Calu3 (cell line): ENCODE data around the gene CFAP20DC. TPM values are rescaled to one million over a fixed set of nuclear protein-coding genes. Genes with fewer than 3 reads are reported as not detected.
"Not testable (repeated sequence)": the region's sequence is repeated elsewhere in the genome, so short reads cannot be mapped to it uniquely, and the experiment has no call there.

Experiments used
- BruUV-seq: library from RNA; stranded (reverse); fragments of 400-500 nt; replicated peaks from 2 replicates; lab custom pipeline; 2021; lab: Mats Ljungman, UMichigan
- CTCF ChIA-PET: fragments of 300-600 bp; sonication (Branson Sonifier 250); formaldehyde crosslinking; loops from one replicate; lab custom pipeline; 2022; ENCODE audit warnings: antibody characterized with exemption; lab: Charles Lee
- DNase-seq: peaks from one replicate; pipeline ENCODE4 v3.0.0; 2022
- H3K27ac Mint-ChIP-seq: one replicate; pipeline ENCODE4 v1.8.0; 2022; ENCODE audit warnings: mixed read lengths; ENCODE audit not compliant: unreplicated experiment
- H3K27me3 Mint-ChIP-seq: one replicate; pipeline ENCODE4 v1.8.0; 2022; ENCODE audit warnings: mixed read lengths; ENCODE audit not compliant: unreplicated experiment
- H3K36me3 Mint-ChIP-seq: one replicate; pipeline ENCODE4 v1.8.0; 2022; ENCODE audit warnings: mild to moderate bottlenecking, moderate library complexity, mixed read lengths; ENCODE audit not compliant: insufficient read depth, unreplicated experiment
- H3K4me1 Mint-ChIP-seq: one replicate; pipeline ENCODE4 v1.8.0; 2022; ENCODE audit warnings: mild to moderate bottlenecking, low read depth, mixed read lengths; ENCODE audit not compliant: unreplicated experiment
- H3K4me3 Mint-ChIP-seq: one replicate; pipeline ENCODE4 v1.8.0; 2022; ENCODE audit warnings: mild to moderate bottlenecking, low read depth, moderate library complexity, mixed read lengths; ENCODE audit not compliant: unreplicated experiment
- H3K9me3 Mint-ChIP-seq: one replicate; pipeline ENCODE4 v1.8.0; 2022; ENCODE audit warnings: low read depth, mixed read lengths; ENCODE audit not compliant: unreplicated experiment
- intact Hi-C: fragments of 100-400 bp; cut with micrococcal nuclease; formaldehyde crosslinking; loops from one replicate; pipeline ENCODE4 v1.10.0; 2022; ENCODE audit not compliant: unreplicated experiment
- total RNA-seq: library from RNA; stranded (reverse); gene quantifications from 2 replicates; pipeline ENCODE4 v1.2.3, GENCODE V29; 2022
- TF ChIP-seq, protein P1 (sequence below): fragments of 200-600 bp; IDR thresholded peaks from one replicate; pipeline ENCODE4 v1.8.0; 2022; ENCODE audit warnings: antibody characterized with exemption; ENCODE audit not compliant: unreplicated experiment

The CFAP20DC gene
- total RNA-seq, 1 experiment from 2014 or later, result 5.8 TPM

- Mint-ChIP-seq H3K4me3 (no peak overlapping the region), H3K36me3 (no peaks in the 10 kb centered on the region), H3K9me3 (no peaks in the 10 kb centered on the region), H3K27me3 (no peaks in the 10 kb centered on the region), H3K4me1 (no peaks in the 10 kb centered on the region), H3K27ac (no peak overlapping the region)
- no peak for DNase-seq
- no TSS peak for BruUV-seq
- intact Hi-C loops, result no loop called here
- CTCF ChIA-PET, result no interaction called here
- TF ChIP-seq, protein P1, sequence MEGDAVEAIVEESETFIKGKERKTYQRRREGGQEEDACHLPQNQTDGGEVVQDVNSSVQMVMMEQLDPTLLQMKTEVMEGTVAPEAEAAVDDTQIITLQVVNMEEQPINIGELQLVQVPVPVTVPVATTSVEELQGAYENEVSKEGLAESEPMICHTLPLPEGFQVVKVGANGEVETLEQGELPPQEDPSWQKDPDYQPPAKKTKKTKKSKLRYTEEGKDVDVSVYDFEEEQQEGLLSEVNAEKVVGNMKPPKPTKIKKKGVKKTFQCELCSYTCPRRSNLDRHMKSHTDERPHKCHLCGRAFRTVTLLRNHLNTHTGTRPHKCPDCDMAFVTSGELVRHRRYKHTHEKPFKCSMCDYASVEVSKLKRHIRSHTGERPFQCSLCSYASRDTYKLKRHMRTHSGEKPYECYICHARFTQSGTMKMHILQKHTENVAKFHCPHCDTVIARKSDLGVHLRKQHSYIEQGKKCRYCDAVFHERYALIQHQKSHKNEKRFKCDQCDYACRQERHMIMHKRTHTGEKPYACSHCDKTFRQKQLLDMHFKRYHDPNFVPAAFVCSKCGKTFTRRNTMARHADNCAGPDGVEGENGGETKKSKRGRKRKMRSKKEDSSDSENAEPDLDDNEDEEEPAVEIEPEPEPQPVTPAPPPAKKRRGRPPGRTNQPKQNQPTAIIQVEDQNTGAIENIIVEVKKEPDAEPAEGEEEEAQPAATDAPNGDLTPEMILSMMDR, result no peak
These were observed 201.0 kb downstream of the CFAP20DC start for GRCh38 chr3:58848826-58849225.

- H3K27ac Mint-ChIP-seq, intact Hi-C loops, H3K4me1 Mint-ChIP-seq, CTCF ChIA-PET, BruUV-seq, DNase-seq, H3K36me3 Mint-ChIP-seq, H3K4me3 Mint-ChIP-seq, H3K9me3 Mint-ChIP-seq, H3K27me3 Mint-ChIP-seq: not testable (repeated sequence)
These were observed 207.6 kb downstream of the CFAP20DC start for GRCh38 chr3:58842050-58842747.

GRCh38 chr3:58840949-58841348 is 208.9 kb downstream of the CFAP20DC start:
- Mint-ChIP-seq H3K27ac (no peak overlapping the region), H3K27me3 (no peaks in the 10 kb centered on the region), H3K9me3 (no peaks in the 10 kb centered on the region), H3K4me1 (no peaks in the 10 kb centered on the region), H3K36me3 (no peaks in the 10 kb centered on the region), H3K4me3 (no peak overlapping the region)
- DNase-seq, result no peak
- TF ChIP-seq, protein P1, result no peak
- CTCF ChIA-PET, result no interaction called here
- intact Hi-C loops, result no loop called here
- BruUV-seq, result no TSS peak

GRCh38 chr3:58839964-58840363 is 209.9 kb downstream of the CFAP20DC start:
- CTCF ChIA-PET, result no interaction called here
- H3K4me1 Mint-ChIP-seq, result no peaks in the 10 kb centered on the region
- TF ChIP-seq, protein P1, result no peak
- no TSS peak for BruUV-seq
- H3K27ac Mint-ChIP-seq, result no peak overlapping the region
- H3K9me3 Mint-ChIP-seq, result no peaks in the 10 kb centered on the region
- intact Hi-C loops, result no loop called here
- no peaks in the 10 kb centered on the region for H3K27me3 Mint-ChIP-seq
- no peak for DNase-seq
- H3K4me3 Mint-ChIP-seq, result no peak overlapping the region
- H3K36me3 Mint-ChIP-seq, result no peaks in the 10 kb centered on the region

DNA sequence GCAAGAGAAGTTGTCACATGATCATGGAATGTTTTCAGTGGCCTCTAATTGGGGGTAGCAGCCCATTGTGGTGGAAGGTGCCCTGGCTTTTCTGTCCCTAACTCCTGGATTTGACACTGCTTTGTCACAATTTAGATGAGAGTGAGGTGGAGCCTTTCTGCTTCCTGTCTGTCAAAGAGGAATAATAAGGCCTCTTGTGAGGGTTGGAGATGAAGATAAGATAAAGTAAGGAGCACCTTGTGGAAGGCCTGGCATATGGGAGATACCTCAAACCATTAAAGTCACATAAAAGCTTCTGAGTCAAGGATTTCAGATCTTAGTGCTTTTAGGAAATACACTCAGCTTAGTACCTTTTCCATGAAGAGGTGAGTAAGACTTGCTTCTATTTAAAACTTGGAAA is 210.6 kb downstream of the CFAP20DC start:
- BruUV-seq, result no TSS peak
- intact Hi-C loops, result no loop called here
- DNase-seq, result no peak
- TF ChIP-seq, protein P1, result no peak
- CTCF ChIA-PET, result no interaction called here
- H3K4me3 Mint-ChIP-seq, result no peak overlapping the region
- no peaks in the 10 kb centered on the region for H3K27me3 Mint-ChIP-seq
- no peaks in the 10 kb centered on the region for H3K36me3 Mint-ChIP-seq
- no peaks in the 10 kb centered on the region for H3K9me3 Mint-ChIP-seq
- H3K27ac Mint-ChIP-seq, result no peak overlapping the region
- H3K4me1 Mint-ChIP-seq, result no peaks in the 10 kb centered on the region
